MCF 10A (cell line): ENCODE results near the gene MYZAP. TPM values are rescaled to one million over a fixed set of nuclear protein-coding genes. Genes with fewer than 3 reads are reported as not detected.

Experiments
- Bru-seq: library from RNA; stranded (reverse); fragments of 400-500 nt; gene quantifications from one replicate; lab custom pipeline; 2021; lab: Mats Ljungman, UMichigan
- BruChase-seq, 2 experiments: library from RNA; stranded (reverse); fragments of 400-500 nt; gene quantifications; one replicate each; lab custom pipeline; 2021; lab: Mats Ljungman, UMichigan
- BruUV-seq: library from RNA; stranded (reverse); fragments of 400-500 nt; replicated peaks from 2 replicates; lab custom pipeline; 2021; lab: Mats Ljungman, UMichigan
- CTCF ChIA-PET: fragments of 300-600 bp; sonication (Branson Sonifier 250); formaldehyde crosslinking; extraction: SDS; loops from one replicate; lab custom pipeline; 2021; ENCODE audit warnings: antibody characterized with exemption, inconsistent platforms; lab: Yijun Ruan, JAX
- POLR2A ChIA-PET: fragments of 300-600, 350-650 bp; sonication (Branson Sonifier 250); formaldehyde crosslinking; extraction: SDS; loops from one replicate; lab custom pipeline; 2020; ENCODE audit warnings: antibody characterized with exemption, inconsistent platforms; lab: Yijun Ruan, JAX
- DNase-seq: peaks from one replicate; pipeline ENCODE4 v3.0.0-alpha.2; 2018; ENCODE audit not compliant: unreplicated experiment
- H3K27ac Mint-ChIP-seq: one replicate; pipeline ENCODE4 v1.8.0; 2022; ENCODE audit warnings: mild to moderate bottlenecking, low read depth, mixed read lengths; ENCODE audit not compliant: unreplicated experiment
- H3K27me3 Mint-ChIP-seq: one replicate; pipeline ENCODE4 v1.8.0; 2022; ENCODE audit warnings: mixed read lengths; ENCODE audit not compliant: insufficient read depth, unreplicated experiment
- H3K36me3 Mint-ChIP-seq: one replicate; pipeline ENCODE4 v1.8.0; 2022; ENCODE audit warnings: mild to moderate bottlenecking, moderate library complexity, mixed read lengths; ENCODE audit not compliant: insufficient read depth, unreplicated experiment
- H3K4me1 Mint-ChIP-seq: one replicate; pipeline ENCODE4 v1.8.0; 2022; ENCODE audit warnings: mixed read lengths; ENCODE audit not compliant: insufficient read depth, unreplicated experiment
- H3K4me3 Mint-ChIP-seq: one replicate; pipeline ENCODE4 v1.8.0; 2022; ENCODE audit warnings: mild to moderate bottlenecking, moderate library complexity, mixed read lengths; ENCODE audit not compliant: unreplicated experiment
- H3K9me3 Mint-ChIP-seq: one replicate; pipeline ENCODE4 v1.8.0; 2022; ENCODE audit warnings: mixed read lengths; ENCODE audit not compliant: unreplicated experiment
- intact Hi-C: fragments of 100-400 bp; cut with micrococcal nuclease; formaldehyde crosslinking; loops from 2 replicates; pipeline ENCODE4 v1.14.1; 2022
- long read RNA-seq: library from polyadenylated mRNA; stranded (forward); transcript quantifications from one replicate; pipeline ENCODE4 v2.0.0, GENCODE V29; 2022
- total RNA-seq: library from RNA; stranded (reverse); gene quantifications from 2 replicates; pipeline ENCODE4 v1.2.3, GENCODE V29; 2022
- TF ChIP-seq, protein P1 (sequence below): fragments of 200-600 bp; IDR thresholded peaks from one replicate; pipeline ENCODE4 v1.8.0; 2022; ENCODE audit warnings: antibody characterized with exemption, mild to moderate bottlenecking; ENCODE audit not compliant: unreplicated experiment

The MYZAP gene, protein sequence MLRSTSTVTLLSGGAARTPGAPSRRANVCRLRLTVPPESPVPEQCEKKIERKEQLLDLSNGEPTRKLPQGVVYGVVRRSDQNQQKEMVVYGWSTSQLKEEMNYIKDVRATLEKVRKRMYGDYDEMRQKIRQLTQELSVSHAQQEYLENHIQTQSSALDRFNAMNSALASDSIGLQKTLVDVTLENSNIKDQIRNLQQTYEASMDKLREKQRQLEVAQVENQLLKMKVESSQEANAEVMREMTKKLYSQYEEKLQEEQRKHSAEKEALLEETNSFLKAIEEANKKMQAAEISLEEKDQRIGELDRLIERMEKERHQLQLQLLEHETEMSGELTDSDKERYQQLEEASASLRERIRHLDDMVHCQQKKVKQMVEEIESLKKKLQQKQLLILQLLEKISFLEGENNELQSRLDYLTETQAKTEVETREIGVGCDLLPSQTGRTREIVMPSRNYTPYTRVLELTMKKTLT
- total RNA-seq (0.96 and 1.3 TPM in 2 replicates), Bru-seq, nascent RNA (percentile 33 among the genes with signal in this experiment), BruChase-seq, experiment 1, labeled RNA remaining after a 6-hour chase (percentile 64 among the genes with signal in this experiment), BruChase-seq, experiment 2, labeled RNA remaining after a 2-hour chase (percentile 56 among the genes with signal in this experiment)
- long read RNA-seq, transcript MYZAP-201 (13 exons, 2,361 nt): major isoform, 5 of 9 reads
- long read RNA-seq, partial matches to known transcripts: 1 of 9 reads
- long read RNA-seq, other reads (novel, unspliced or antisense): 3 of 9 reads

DNA sequence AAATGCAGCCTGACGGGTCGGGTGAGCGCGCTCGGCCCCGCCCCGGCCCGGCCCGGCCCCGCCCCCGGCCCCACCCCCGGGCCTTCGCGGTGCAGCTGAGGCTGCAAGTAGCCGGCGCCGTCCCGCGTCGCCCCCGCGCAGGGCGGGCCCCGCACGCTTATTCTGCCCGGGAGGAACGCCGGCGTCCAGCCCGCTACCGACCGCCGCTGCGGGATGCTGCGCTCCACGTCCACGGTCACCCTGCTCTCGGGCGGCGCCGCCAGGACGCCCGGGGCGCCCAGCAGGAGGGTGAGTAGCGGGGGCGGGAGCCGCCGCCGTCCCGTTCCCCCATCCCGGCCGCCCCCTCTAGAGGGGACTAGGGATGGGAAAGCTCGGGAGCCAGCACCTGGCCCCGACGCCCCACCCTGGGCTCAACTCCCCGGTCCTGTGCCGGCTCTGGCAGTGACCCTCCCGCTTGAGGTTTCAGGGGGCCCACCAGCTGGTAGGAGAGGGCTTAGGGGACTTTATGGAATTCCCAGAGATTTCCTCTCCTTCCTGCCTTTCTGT lies at the start of gene MYZAP:
Gene MYZAP (plus strand): TSS at position 83 of the 546 bp plus-strand sequence. CDS start 131 bp downstream, at position 214.
- H3K27ac Mint-ChIP-seq: no peak within 1 kb of the TSS
- H3K27me3 Mint-ChIP-seq: no peaks in the 10 kb centered on the region
- POLR2A ChIA-PET: interaction anchor here (0.6 kb wide), 2 partner anchors 115 to 551 kb away, joined by 3 to 5 read pairs; partner anchors contain the start of gene POLR2M
- H3K4me3 Mint-ChIP-seq: peak within 1 kb of the TSS; percentile 68
- peaks cover 4% of the 10 kb centered on the region for H3K36me3 Mint-ChIP-seq
- H3K4me1 Mint-ChIP-seq: peaks cover 24% of the 10 kb centered on the region
- H3K9me3 Mint-ChIP-seq: no peaks in the 10 kb centered on the region
- BruUV-seq: TSS peak; percentile 22
- intact Hi-C loops: no loop called here
- CTCF ChIA-PET: no interaction called here
- TF ChIP-seq, protein P1, sequence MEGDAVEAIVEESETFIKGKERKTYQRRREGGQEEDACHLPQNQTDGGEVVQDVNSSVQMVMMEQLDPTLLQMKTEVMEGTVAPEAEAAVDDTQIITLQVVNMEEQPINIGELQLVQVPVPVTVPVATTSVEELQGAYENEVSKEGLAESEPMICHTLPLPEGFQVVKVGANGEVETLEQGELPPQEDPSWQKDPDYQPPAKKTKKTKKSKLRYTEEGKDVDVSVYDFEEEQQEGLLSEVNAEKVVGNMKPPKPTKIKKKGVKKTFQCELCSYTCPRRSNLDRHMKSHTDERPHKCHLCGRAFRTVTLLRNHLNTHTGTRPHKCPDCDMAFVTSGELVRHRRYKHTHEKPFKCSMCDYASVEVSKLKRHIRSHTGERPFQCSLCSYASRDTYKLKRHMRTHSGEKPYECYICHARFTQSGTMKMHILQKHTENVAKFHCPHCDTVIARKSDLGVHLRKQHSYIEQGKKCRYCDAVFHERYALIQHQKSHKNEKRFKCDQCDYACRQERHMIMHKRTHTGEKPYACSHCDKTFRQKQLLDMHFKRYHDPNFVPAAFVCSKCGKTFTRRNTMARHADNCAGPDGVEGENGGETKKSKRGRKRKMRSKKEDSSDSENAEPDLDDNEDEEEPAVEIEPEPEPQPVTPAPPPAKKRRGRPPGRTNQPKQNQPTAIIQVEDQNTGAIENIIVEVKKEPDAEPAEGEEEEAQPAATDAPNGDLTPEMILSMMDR: no peak
- peak; percentile 37 for DNase-seq

DNA sequence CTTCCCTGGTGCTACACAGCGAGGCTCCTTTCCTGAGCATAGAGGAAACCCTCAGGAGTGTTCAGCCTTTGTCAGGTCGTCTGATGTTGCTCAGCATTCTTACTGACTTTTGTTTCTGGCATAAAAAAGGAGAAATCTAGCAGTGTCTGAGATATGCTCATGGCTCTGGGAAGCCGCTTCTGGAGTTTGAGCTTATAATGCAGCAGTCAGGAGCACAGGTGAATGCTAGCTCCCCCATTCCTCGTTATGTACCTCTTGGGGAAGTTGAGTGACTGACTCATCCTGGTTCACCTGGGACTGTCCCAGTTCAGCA lies 49.2 kb upstream of the MYZAP start:
- no peak overlapping the region for H3K4me3 Mint-ChIP-seq
- TF ChIP-seq, protein P1: no peak
- no TSS peak for BruUV-seq
- H3K9me3 Mint-ChIP-seq: no peaks in the 10 kb centered on the region
- no peak overlapping the region for H3K27ac Mint-ChIP-seq
- CTCF ChIA-PET: interaction anchor here (0.6 to 10.0 kb wide), 35 partner anchors 9 to 1051 kb away, joined by 3 to 129 read pairs (median 4); no protein-coding TSS in a partner anchor
- no peaks in the 10 kb centered on the region for H3K36me3 Mint-ChIP-seq
- H3K4me1 Mint-ChIP-seq: no peaks in the 10 kb centered on the region
- POLR2A ChIA-PET: interaction anchor here (0.7 to 1.2 kb wide), 2 partner anchors 75 to 187 kb away, joined by 3 to 4 read pairs; no protein-coding TSS in a partner anchor
- DNase-seq: no peak
- intact Hi-C loops: loop anchor here (1.0 to 5.0 kb wide), 2 partner anchors 202 to 1045 kb away; no protein-coding TSS in a partner anchor
- H3K27me3 Mint-ChIP-seq: peaks cover 17% of the 10 kb centered on the region

DNA sequence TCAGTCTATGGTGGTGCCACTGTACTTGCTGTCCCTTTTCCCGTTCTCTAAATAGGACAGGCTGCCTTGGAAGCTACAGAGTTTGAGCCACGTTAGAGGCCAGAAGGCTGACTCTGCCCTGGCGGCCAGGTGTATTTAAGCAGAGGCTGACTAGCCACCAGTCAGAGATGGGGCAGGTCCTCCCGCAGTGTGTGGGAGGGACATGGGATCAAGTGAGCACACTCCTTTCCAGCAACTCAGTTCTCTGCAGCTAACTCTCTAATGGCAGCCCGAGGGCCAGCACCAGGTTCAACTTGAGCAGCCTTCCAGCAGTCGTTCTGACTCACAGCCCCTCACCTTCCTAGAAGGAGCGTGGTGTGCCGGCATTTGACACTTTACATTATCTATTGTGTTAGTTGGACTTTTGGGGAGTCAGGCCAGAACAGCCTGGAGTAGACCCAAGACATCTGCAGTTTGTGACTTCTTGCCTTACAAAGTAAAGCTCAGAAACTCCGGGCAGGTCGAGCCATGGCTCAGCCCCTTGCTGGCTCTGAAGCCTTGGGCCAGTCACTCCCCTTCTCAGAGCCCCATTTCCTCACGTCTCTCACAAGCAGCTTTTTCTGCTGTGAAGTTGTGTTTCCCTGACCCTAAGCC lies 46.7 kb upstream of the MYZAP start:
- Mint-ChIP-seq H3K9me3 (no peaks in the 10 kb centered on the region), H3K27ac (no peak overlapping the region), H3K4me3 (no peak overlapping the region), H3K27me3 (peaks cover 5% of the 10 kb centered on the region), H3K4me1 (peaks cover 7% of the 10 kb centered on the region), H3K36me3 (no peaks in the 10 kb centered on the region)
- TF ChIP-seq, protein P1: no peak
- CTCF ChIA-PET: interaction anchor here (0.6 to 10.0 kb wide), 6 partner anchors 17 to 202 kb away, joined by 3 to 129 read pairs (median 4); no protein-coding TSS in a partner anchor
- DNase-seq: no peak
- intact Hi-C loops: loop anchor here (5.0 kb wide), 1 partner anchor 1048 kb away; no protein-coding TSS in a partner anchor
- POLR2A ChIA-PET: no interaction called here
- BruUV-seq: no TSS peak
